SKM-1 (cell line): ENCODE results near the gene OVOL3.

Source experiments
- DNase-seq: peaks from one replicate; lab custom pipeline; 2025; ENCODE audit not compliant: unreplicated experiment; lab: John Stamatoyannopoulos, UW

OVOL3 gene

DNA sequence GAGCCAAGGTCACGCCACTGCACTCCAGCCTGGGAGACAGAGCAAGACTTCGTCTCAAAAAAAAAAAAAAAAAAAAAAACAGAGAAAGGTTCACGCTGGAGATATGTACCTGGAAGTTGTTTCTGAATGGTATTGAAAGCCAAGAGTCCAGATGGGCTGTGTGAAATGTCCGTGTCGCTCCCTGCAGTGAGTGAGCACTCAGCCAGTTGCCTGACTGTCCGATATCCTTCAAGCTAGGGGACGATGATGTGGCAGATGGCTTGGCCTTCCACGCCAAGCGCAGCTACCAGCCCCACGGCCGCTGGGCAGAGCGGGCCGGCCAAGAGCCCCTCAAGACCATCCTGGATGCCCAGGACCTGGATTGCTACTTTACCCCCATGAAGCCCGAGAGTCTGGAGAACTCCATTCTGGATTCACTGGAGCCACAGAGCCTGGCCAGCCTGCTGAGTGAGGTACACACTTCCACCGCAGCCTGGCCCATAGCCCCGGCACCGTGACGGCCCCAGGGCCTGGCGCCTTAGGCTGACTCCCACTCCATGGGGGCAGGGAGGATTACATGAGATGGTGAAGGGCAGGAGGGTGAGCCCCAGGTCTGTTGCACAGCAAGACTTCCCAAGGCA is 11.7 kb upstream of the OVOL3 start:
- no peak for DNase-seq

DNA sequence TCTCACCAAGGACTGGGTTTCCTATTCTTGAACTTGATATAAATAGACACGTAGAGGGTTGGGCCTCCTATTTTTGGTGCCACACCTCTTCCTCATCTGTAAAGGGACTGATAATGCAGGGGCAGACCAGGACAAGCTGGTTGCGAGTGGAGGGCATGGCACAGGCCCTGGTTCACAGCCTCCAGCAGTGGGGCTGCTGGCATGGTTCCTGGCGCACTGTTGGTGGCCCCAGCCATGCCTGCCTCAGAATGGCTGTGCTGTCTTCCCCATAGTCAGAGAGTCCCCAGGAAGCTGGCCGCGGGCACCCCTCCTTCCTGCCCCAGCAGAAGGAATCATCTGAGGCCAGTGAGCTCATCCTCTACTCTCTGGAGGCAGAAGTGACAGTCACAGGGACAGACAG is 10.5 kb upstream of the OVOL3 start:
- no peak for DNase-seq

GRCh38 chr19:36101550-36102327 is 9.2 kb upstream of the OVOL3 start:
- no peak for DNase-seq

DNA sequence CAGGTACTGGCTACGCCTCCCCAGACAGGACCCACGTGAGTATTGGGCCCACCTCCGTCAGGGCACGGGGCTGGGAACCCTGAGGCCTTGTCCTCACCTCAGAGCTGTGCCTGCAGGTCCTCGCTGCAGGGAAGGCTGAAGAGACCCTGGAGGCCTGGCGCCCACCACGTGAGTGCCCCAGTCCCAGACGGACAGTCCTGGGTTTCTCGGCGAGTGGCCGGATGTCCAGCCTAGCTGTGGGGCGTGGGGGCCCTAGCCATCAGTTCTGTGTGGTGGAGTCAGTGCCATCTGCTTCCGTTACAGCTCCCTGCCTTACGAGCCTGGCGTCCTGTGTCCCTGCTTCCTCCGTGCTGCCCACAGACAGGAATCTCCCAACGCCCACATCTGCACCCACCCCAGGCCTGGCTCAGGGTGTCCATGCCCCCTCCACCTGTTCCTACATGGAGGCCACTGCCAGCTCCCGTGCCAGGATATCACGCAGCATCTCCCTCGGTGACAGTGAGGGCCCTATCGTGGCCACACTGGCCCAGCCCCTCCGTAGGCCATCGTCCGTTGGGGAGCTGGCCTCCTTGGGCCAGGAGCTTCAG is 7.8 kb upstream of the OVOL3 start:
- no peak for DNase-seq

DNA sequence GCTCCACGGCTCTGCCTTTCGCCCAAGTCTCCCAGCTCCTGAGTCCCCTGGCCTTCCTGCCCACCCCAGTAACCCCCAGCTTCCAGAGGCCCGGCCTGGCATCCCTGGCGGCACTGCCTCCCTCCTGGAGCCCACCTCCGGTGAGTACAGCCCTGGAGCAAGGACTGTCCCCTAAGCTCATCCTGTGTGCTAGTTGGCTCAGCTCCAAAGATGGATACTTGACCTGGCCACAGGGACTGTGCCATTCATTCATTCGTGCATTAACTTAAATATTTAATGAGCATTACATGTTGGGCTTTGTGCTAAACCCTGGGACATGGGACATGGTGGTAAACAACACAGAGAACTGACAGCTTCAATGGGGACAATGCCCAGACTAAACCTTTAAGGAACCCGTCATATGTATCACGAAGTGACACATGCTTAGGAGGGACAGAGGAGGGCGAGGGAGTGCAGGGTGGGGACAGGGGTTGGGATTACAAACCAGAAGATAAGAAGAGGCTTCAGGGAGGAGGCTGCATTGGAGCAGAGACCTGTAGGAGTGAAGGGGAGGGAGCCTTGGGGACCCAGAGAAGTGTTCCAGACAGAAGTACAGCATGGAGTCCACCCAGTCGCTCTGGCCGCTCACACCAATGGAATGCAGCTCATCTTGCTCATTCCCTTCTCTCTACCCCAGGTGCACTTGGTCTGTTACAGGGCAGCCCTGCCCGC is 6.9 kb upstream of the OVOL3 start:
- DNase-seq = no peak

- no peak for DNase-seq
Measured at GRCh38 chr19:36106441-36106840, 4.5 kb upstream of the OVOL3 start.

DNA sequence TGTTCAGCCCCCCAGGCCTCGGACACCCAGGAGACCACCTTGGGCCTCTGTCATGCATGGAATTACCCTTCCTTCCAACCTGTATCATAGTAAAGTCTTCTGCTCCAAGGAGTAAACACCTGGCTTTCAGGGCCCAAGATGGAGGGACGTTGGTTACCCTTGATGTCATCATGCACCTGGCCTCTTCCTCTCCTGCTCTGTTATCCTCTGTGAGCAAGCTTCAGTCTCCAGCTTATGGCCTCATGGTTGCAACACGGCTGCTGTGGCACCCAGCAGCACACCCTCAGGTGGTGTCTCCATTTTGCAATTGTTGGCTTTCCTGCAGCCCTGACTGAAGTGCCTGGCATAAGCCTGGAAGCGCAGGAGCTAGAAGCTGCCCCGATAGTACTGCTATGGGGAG is 4.0 kb upstream of the OVOL3 start:
- no peak for DNase-seq

DNA sequence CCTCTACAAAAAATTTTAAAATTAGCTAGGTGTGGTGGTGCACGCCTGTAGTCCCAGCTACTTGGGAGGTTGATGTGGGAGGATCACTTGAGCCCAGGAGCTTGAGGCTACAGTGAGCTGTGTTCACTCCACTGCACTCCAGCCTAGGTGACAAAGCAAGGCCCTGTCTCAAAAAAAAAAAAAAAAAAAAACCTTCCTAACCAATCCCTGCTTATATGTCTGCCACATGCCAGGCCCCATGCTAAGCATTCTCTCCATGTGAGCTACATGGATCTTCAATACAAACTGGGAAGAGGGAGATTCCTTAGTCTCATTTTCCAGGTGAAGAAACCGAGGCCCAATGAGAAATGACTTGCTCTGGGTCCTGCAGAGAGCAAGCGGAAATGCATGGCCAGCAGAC is 2.3 kb upstream of the OVOL3 start:
- DNase-seq = no peak

DNA sequence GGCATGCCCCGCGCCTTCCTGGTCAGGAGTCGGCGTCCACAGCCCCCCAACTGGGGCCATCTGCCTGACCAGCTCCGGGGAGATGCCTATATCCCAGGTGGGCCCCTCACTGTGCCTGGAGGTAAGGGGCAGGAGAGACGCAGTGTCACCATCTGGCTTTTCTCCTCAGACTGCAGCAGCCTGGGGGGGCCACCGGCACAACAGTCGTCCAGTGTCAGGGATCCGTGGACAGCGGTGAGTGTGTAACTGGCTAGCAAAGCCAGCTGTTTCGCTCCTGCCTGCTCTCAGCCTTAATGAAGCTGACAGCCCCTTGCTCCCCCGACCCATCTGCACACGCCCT is 227 bp downstream of the OVOL3 start:
- no peak for DNase-seq

DNA sequence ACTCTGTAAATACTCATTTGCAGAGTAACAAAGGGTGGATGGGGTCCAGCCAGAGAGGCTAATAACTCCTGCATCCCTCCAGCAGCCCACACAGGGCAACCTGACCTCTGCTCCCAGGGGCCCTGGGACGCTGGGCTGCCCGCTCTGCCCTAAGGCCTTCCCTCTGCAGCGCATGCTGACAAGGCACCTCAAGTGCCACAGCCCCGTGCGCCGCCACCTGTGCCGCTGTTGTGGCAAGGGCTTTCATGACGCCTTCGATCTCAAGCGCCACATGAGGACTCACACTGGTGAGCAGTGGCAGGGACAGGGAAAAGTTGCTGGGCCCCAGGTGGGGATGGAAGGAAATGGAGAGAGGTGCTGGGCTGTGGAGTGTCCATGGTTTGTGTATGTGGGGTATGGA is 1.7 kb downstream of the OVOL3 start:
- DNase-seq = no peak

- no peak for DNase-seq
Measured at GRCh38 chr19:36113425-36113824, 2.5 kb downstream of the OVOL3 start.

DNA sequence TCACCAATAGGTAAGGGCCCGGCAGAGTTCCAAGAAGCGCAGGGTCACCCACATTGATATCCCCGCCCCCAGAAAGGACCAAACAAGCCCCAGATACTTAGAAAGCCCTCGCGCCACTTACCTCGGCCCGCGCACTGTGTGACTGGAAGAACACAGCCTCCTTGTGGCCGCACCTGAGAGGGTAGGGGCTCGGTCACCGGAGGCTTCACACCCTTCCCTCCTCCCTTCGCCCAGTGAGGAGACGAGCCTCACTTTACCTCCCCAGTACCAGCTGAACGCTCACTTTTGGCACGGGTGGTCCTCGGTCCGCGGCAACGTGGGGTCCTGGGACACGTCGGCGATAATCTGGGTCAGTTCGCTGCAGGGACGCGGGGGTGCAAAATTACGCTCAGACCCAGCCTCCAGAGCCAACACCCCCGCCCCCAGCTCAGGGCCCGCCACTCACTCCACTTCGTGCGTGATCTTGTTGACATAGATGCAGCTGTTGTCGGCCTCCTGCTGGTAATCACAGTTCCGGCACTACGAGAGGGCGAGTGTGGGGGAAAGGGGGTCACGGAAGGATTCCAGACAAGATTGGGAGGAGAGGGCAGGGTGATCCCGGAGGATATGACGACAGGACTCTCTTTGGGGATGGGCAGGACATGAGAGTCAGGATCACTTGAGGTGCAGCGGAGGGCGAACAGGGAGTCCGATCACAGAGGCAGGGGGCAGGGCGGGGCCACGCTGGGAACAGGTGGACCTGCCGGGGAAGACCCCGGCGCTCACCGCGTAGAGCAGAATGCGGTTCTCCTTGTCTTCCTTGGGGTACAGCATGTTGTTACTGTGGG is 3.2 kb downstream of the OVOL3 start:
- DNase-seq = no peak

- DNase-seq = peak; percentile 96
Measured at GRCh38 chr19:36114721-36115452, 3.9 kb downstream of the OVOL3 start, which contains the start of gene POLR2I. Gene POLR2I (minus strand): TSS chr19:36114875. CDS start chr19:36114856, 19 bp downstream.

GRCh38 chr19:36115453-36116343 is 4.8 kb downstream of the OVOL3 start, which contains the start of gene TBCB:
Gene TBCB (plus strand): TSS chr19:36115468. CDS start chr19:36115561, 93 bp downstream.
- peak; percentile 56 for DNase-seq

DNA sequence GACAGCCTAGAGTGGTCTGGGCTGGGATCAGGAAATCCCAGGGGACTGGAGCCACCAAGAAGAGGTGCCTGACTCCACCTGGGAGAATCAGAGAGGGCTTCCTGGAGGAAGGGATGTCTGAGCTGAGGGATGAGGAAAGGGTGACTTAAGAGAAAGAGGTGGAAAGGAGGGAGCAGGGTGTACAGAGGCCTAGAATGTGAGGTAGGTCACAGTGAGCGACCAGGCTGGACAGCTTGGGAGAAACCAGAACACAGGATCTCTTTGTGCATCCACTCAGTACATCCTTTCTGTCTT is 5.3 kb downstream of the OVOL3 start:
- DNase-seq = no peak

- no peak for DNase-seq
Measured at GRCh38 chr19:36120092-36120983, 9.4 kb downstream of the OVOL3 start.

DNA sequence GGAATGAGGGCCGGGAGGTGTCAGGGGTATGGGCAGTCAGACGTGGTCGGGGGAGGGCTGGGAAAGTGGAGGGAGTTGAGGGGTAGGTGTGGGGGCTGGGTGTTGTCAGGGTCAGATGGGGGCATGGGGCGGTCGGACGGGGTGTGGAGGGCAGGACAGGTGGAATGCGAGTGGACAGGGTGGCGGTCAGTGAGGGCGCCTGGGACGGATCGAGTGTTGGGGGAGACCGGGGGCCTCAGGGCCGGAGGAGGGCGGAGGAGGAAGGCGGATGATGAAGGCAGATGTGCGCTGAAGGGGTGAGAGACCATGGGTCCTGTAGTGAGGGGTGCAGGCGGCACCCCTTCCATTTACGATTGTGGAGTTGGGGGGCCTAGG is 10.0 kb downstream of the OVOL3 start:
- DNase-seq = no peak

DNA sequence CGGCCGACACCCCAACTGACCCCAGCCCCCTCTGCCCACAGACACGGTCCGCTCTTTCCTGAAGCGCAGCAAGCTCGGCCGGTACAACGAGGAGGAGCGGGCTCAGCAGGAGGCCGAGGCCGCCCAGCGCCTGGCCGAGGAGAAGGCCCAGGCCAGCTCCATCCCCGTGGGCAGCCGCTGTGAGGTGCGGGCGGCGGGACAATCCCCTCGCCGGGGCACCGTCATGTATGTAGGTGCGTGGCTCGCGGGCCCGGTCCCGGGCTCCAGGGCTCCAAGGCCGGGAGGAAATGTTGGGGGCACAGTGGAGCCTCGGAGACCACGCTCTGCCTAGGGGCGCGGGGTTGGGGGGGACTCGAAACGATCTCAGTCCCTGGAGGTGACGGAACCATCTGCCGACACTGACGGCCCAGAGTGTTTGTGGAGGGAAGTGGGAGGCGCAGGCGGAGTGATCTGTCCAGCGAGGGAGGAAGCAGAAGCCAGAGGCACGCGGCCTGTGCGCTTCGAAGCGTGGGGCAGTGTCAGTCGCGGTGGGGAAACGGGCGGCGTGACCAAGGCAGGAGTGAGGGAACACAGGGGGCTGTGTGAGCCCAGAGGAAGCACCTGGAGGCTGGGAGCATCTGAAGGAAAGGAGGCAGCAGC is 10.7 kb downstream of the OVOL3 start:
- DNase-seq = no peak
